Measurements from ENCODE around the gene FHIT. TPM values are rescaled to one million over a fixed set of nuclear protein-coding genes. Genes with fewer than 3 reads are reported as not detected.

FHIT gene
- total RNA-seq, 1 donor from 2014 or later: 20.2 TPM

DNA sequence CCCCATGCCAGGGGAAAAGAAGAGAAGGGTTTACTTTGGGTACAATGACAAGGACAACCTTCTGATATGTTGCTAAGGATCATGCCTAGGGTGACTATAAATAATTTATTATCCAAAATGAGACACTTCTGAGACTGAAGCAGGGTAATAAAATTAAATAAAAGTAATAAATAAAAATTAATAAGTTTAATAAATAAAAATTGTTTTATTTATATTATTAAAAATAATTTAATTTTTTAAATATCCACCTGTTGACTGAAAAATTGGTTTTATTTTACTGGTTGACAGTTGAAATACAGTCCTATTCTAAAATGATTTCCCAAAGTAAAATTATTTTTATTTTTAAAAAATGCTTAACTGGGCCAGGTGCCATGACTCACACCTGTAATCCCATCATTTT, 102.0 kb downstream of the FHIT start:
- DNase-seq (ENCODE audit: low spot score): no peak
- H3K27ac Mint-ChIP-seq (ENCODE audit: unreplicated experiment): no peak overlapping the region
- H3K9me3 Mint-ChIP-seq (ENCODE audit: unreplicated experiment): no peaks in the 10 kb centered on the region
- no peaks in the 10 kb centered on the region for H3K27me3 Mint-ChIP-seq (ENCODE audit: unreplicated experiment)
- TF ChIP-seq, protein P1, sequence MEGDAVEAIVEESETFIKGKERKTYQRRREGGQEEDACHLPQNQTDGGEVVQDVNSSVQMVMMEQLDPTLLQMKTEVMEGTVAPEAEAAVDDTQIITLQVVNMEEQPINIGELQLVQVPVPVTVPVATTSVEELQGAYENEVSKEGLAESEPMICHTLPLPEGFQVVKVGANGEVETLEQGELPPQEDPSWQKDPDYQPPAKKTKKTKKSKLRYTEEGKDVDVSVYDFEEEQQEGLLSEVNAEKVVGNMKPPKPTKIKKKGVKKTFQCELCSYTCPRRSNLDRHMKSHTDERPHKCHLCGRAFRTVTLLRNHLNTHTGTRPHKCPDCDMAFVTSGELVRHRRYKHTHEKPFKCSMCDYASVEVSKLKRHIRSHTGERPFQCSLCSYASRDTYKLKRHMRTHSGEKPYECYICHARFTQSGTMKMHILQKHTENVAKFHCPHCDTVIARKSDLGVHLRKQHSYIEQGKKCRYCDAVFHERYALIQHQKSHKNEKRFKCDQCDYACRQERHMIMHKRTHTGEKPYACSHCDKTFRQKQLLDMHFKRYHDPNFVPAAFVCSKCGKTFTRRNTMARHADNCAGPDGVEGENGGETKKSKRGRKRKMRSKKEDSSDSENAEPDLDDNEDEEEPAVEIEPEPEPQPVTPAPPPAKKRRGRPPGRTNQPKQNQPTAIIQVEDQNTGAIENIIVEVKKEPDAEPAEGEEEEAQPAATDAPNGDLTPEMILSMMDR (IDR thresholded peaks at IDR 0.05; ENCODE audit: unreplicated experiment): no peak
- H3K4me1 Mint-ChIP-seq (ENCODE audit: unreplicated experiment): no peaks in the 10 kb centered on the region
- no peaks in the 10 kb centered on the region for H3K36me3 Mint-ChIP-seq (ENCODE audit: low read depth, unreplicated experiment)
- H3K4me3 Mint-ChIP-seq (ENCODE audit: unreplicated experiment): no peak overlapping the region

DNA sequence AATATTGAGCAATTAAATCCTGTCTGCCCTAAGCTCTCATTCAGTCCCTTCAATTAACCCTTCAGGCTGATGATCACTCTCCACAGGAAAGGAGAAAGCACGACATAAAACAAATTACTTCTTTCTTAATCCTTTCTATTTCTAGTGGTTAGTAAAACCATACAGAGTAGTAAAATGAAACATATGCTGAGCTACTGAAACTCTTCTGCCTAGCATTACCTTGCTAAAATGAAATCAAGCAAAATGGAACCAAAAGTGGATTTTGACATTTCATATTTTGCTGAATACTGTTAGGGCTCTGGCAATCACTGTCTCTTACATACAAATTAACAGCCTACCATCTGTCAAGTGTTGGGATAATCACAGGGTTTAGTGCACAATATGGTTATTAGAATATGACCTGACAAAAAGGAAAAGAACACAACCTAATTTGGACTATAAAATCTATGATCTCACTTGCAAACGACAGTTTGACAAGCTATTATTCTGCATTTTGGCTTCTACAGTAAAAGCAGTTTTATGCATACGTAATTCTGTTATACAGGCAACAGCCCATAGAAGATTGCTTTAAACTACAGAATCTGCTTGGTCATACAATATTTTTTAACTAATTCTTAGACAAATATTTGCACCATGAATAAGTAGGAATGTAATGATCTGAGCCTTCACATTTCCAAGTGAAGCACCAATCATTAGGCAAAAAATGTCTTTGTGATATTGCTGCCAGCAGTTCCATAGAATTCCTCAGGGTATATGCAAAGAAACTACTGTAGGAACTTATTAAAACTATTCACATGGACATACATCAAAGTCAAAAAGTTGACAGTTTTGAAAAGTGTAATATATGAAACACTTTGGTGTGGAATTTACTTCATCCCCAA, 105.0 kb downstream of the FHIT start:
- DNase-seq (ENCODE audit: low spot score): no peak
- H3K4me3 Mint-ChIP-seq (ENCODE audit: unreplicated experiment): no peak overlapping the region
- no peak overlapping the region for H3K27ac Mint-ChIP-seq (ENCODE audit: unreplicated experiment)
- no peaks in the 10 kb centered on the region for H3K36me3 Mint-ChIP-seq (ENCODE audit: low read depth, unreplicated experiment)
- TF ChIP-seq, protein P1 (IDR thresholded peaks at IDR 0.05; ENCODE audit: unreplicated experiment): no peak
- no peaks in the 10 kb centered on the region for H3K9me3 Mint-ChIP-seq (ENCODE audit: unreplicated experiment)
- peaks cover 6% of the 10 kb centered on the region for H3K4me1 Mint-ChIP-seq (ENCODE audit: unreplicated experiment)
- no peaks in the 10 kb centered on the region for H3K27me3 Mint-ChIP-seq (ENCODE audit: unreplicated experiment)

DNA sequence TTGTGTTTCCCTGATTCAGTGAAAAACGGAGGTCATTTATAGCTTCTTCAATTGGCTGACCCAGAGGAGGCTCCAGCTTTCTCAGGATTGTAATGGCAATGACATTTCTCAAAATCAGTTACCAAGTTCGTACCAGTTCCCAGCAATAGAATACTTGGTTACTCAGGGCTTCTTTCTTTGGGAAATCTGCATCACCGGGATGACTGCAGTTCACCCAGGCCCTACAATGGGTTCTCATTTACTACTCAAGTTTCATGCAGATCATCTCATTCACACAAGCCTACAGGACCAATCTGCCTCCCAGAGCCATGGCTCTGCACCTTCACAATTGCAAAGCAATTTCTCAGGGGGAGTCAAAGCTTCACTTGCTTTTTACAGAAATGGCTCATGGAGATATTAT, 109.6 kb downstream of the FHIT start:
- no peak for DNase-seq (ENCODE audit: low spot score)
- TF ChIP-seq, protein P1 (IDR thresholded peaks at IDR 0.05; ENCODE audit: unreplicated experiment): no peak
- Mint-ChIP-seq H3K9me3 (ENCODE audit: unreplicated experiment) (no peaks in the 10 kb centered on the region), H3K4me3 (ENCODE audit: unreplicated experiment) (no peak overlapping the region), H3K27ac (ENCODE audit: unreplicated experiment) (no peak overlapping the region), H3K4me1 (ENCODE audit: unreplicated experiment) (peaks cover 11% of the 10 kb centered on the region), H3K27me3 (ENCODE audit: unreplicated experiment) (no peaks in the 10 kb centered on the region), H3K36me3 (ENCODE audit: low read depth, unreplicated experiment) (no peaks in the 10 kb centered on the region)

DNA sequence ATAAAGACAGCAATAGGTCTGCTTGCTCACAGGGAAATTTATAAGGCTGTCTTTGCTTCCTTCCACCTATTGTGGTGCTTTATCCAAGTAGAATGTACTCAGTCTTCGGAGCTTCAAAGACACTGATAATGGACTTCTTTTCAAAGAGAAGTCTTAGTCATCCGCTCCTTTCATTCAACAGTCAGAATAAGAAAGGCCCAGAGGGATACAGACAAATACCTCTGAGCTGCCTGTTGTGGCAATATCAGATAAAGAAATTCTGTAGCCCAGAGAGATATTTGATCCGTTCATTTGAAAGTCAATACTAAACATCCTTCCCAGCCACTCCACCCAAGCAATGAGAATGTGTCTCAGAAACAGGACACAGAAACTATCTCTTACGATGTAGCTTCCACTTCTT, 110.0 kb downstream of the FHIT start:
- DNase-seq (ENCODE audit: low spot score): no peak
- TF ChIP-seq, protein P1 (IDR thresholded peaks at IDR 0.05; ENCODE audit: unreplicated experiment): no peak
- Mint-ChIP-seq H3K27me3 (ENCODE audit: unreplicated experiment) (no peaks in the 10 kb centered on the region), H3K36me3 (ENCODE audit: low read depth, unreplicated experiment) (no peaks in the 10 kb centered on the region), H3K4me1 (ENCODE audit: unreplicated experiment) (peaks cover 11% of the 10 kb centered on the region), H3K27ac (ENCODE audit: unreplicated experiment) (no peak overlapping the region), H3K9me3 (ENCODE audit: unreplicated experiment) (no peaks in the 10 kb centered on the region), H3K4me3 (ENCODE audit: unreplicated experiment) (no peak overlapping the region)

DNA sequence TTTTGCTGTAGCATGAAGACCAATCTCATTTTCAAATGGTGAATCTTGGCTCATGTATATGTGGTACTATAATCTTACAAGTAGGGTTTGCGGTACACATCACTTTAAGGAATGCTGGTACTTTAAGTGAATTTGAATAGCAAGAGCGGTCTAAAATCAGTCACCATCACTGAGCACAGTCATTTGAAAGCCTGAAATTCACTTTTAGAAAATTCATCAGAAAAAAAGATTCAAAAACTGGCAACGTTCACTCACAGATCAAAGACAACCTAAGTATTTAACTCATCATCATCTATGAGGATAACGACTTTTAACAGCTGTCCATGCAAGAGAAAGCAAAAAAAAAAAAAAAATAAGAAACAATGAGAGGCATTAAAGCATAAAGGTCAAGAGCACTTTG, 111.6 kb downstream of the FHIT start:
- H3K36me3 Mint-ChIP-seq (ENCODE audit: low read depth, unreplicated experiment): no peaks in the 10 kb centered on the region
- TF ChIP-seq, protein P1 (IDR thresholded peaks at IDR 0.05; ENCODE audit: unreplicated experiment): no peak
- no peaks in the 10 kb centered on the region for H3K9me3 Mint-ChIP-seq (ENCODE audit: unreplicated experiment)
- no peak overlapping the region for H3K4me3 Mint-ChIP-seq (ENCODE audit: unreplicated experiment)
- no peak overlapping the region for H3K27ac Mint-ChIP-seq (ENCODE audit: unreplicated experiment)
- peaks cover 11% of the 10 kb centered on the region for H3K4me1 Mint-ChIP-seq (ENCODE audit: unreplicated experiment)
- H3K27me3 Mint-ChIP-seq (ENCODE audit: unreplicated experiment): no peaks in the 10 kb centered on the region
- no peak for DNase-seq (ENCODE audit: low spot score)
